Fibroblast of lung (primary cell): ENCODE results near the gene TRIM62.

Experiments used
- CTCF ChIP-seq, 2 donors: IDR thresholded peaks in 1 of 2; conservative IDR thresholded peaks in 1 of 2; 1 replicate in 1 of 2; 2 replicates in 1 of 2; pipeline ENCODE4 v1.5.1; 2011 to 2012; ENCODE audit warnings: low read length in 2 of 2, control low read depth in 1 of 2, inconsistent platforms in 1 of 2, low read depth in 1 of 2, mild to moderate bottlenecking in 1 of 2
- EZH2 ChIP-seq: IDR thresholded peaks from 2 replicates; pipeline ENCODE4 v1.5.1; 2012; ENCODE audit warnings: low read length, control low read depth, mild to moderate bottlenecking; ENCODE audit errors: missing control alignments

GRCh38 chr1:33143176-33143575 lies 38.7 kb downstream of the TRIM62 start:
- TF ChIP-seq CTCF (conservative IDR thresholded peaks at IDR 0.05 in 1 of 2, IDR thresholded peaks at IDR 0.05 in 1 of 2; ENCODE audit: low read depth in 1 of 2, low read length in 2 of 2) = no peak
- TF ChIP-seq EZH2 = no peak
